H9 (cell line): Measurements from ENCODE around the gene TOR4A. TPM values are rescaled to one million over a fixed set of nuclear protein-coding genes. Genes with fewer than 3 reads are reported as not detected.

Experiments
- DNase-seq: peaks from one replicate; pipeline ENCODE4 v3.0.0-alpha.2; 2017
- H2AFZ ChIP-seq: one replicate; pipeline ENCODE4 v1.6.1; 2013; ENCODE audit warnings: mild to moderate bottlenecking, low read length, control low read depth, moderate library complexity
- H2AK5ac ChIP-seq: 2 replicates; pipeline ENCODE4 v1.6.1; 2013; ENCODE audit warnings: low read length, control low read depth, mixed read lengths; ENCODE audit not compliant: insufficient read length
- H2BK120ac ChIP-seq: one replicate; pipeline ENCODE4 v1.6.1; 2013; ENCODE audit warnings: low read depth, mild to moderate bottlenecking, low read length, control low read depth, inconsistent platforms; ENCODE audit not compliant: poor library complexity, severe bottlenecking
- H2BK12ac ChIP-seq: 2 replicates; pipeline ENCODE4 v1.6.1; 2013; ENCODE audit warnings: low read length, control low read depth, mixed read lengths, low read depth; ENCODE audit not compliant: insufficient read length
- H2BK15ac ChIP-seq: 2 replicates; pipeline ENCODE4 v1.6.1; 2013; ENCODE audit warnings: low read depth, low read length, control low read depth
- H2BK20ac ChIP-seq: one replicate; pipeline ENCODE4 v1.6.1; 2013; ENCODE audit warnings: low read depth, mild to moderate bottlenecking, low read length, control low read depth, inconsistent platforms; ENCODE audit not compliant: poor library complexity, severe bottlenecking
- H2BK5ac ChIP-seq: 2 replicates; pipeline ENCODE4 v1.6.1; 2013; ENCODE audit warnings: low read length, control low read depth, mixed read lengths; ENCODE audit not compliant: insufficient read length
- H3K14ac ChIP-seq: 2 replicates; pipeline ENCODE4 v1.6.1; 2013; ENCODE audit warnings: low read length, control low read depth; ENCODE audit not compliant: insufficient read depth
- H3K18ac ChIP-seq: 2 replicates; pipeline ENCODE4 v1.6.1; 2013; ENCODE audit warnings: low read depth, mild to moderate bottlenecking, mixed read lengths, low read length, control low read depth; ENCODE audit not compliant: insufficient read length
- H3K23ac ChIP-seq: 2 replicates; pipeline ENCODE4 v1.6.1; 2013; ENCODE audit warnings: low read length, control low read depth, mixed read lengths, low read depth; ENCODE audit not compliant: insufficient read length
- H3K23me2 ChIP-seq: 2 replicates; pipeline ENCODE4 v1.6.1; 2013; ENCODE audit warnings: low read depth, mild to moderate bottlenecking, mixed read lengths, low read length, control low read depth; ENCODE audit not compliant: insufficient read length, poor library complexity, severe bottlenecking
- H3K27ac ChIP-seq: 2 replicates; pipeline ENCODE4 v1.5.1; 2013; ENCODE audit warnings: low read length, control low read depth, mixed read lengths, low read depth; ENCODE audit not compliant: insufficient read length
- H3K27me3 ChIP-seq: 2 replicates; pipeline ENCODE4 v1.6.1; 2013; ENCODE audit warnings: low read length, control low read depth, inconsistent platforms; ENCODE audit not compliant: insufficient read depth
- H3K4ac ChIP-seq: 2 replicates; pipeline ENCODE4 v1.6.1; 2013; ENCODE audit warnings: low read depth, mild to moderate bottlenecking, control low read depth, inconsistent platforms, low read length, moderate library complexity
- H3K4me1 ChIP-seq: 2 replicates; pipeline ENCODE4 v1.6.1; 2013; ENCODE audit warnings: low read length, control low read depth, inconsistent platforms; ENCODE audit not compliant: insufficient read depth
- H3K4me2 ChIP-seq: 2 replicates; pipeline ENCODE4 v1.6.1; 2013; ENCODE audit warnings: low read length, control low read depth, mixed read lengths; ENCODE audit not compliant: insufficient read length, insufficient read depth
- H3K56ac ChIP-seq: 2 replicates; pipeline ENCODE4 v1.6.1; 2013; ENCODE audit warnings: low read depth, mild to moderate bottlenecking, mixed read lengths, low read length, control low read depth; ENCODE audit not compliant: insufficient read length
- H3K79me1 ChIP-seq: 2 replicates; pipeline ENCODE4 v1.6.1; 2013; ENCODE audit warnings: low read depth, mild to moderate bottlenecking, moderate library complexity, low read length, control low read depth, inconsistent platforms; ENCODE audit not compliant: insufficient read depth, poor library complexity, severe bottlenecking
- H3K79me2 ChIP-seq: 2 replicates; pipeline ENCODE4 v1.6.1; 2013; ENCODE audit warnings: low read length, control low read depth, inconsistent platforms; ENCODE audit not compliant: insufficient read depth
- H3K9ac ChIP-seq: 2 replicates; pipeline ENCODE4 v1.6.1; 2013; ENCODE audit warnings: low read length, control low read depth, mixed read lengths; ENCODE audit not compliant: insufficient read length; ENCODE audit errors: extremely low read depth
- H3K9me3 ChIP-seq: one replicate; pipeline ENCODE4 v1.6.1; 2013; ENCODE audit warnings: low read depth, low read length, inconsistent platforms; ENCODE audit not compliant: control insufficient read depth
- H3T11ph ChIP-seq: one replicate; pipeline ENCODE4 v1.6.1; 2013; ENCODE audit warnings: mild to moderate bottlenecking, low read length, control low read depth, inconsistent platforms
- H4K20me1 ChIP-seq: one replicate; pipeline ENCODE4 v1.6.1; 2013; ENCODE audit not compliant: control insufficient read depth, insufficient read length, insufficient read depth
- H4K5ac ChIP-seq: 2 replicates; pipeline ENCODE4 v1.6.1; 2013; ENCODE audit warnings: low read depth, mild to moderate bottlenecking, mixed read lengths, low read length, control low read depth; ENCODE audit not compliant: insufficient read length
- H4K8ac ChIP-seq: replicated peaks from 2 replicates; pipeline ENCODE4 v1.6.1; 2013; ENCODE audit warnings: low read length, control low read depth, mixed read lengths, low read depth; ENCODE audit not compliant: insufficient read length
- H4K91ac ChIP-seq: 2 replicates; pipeline ENCODE4 v1.6.1; 2013; ENCODE audit warnings: low read depth, mild to moderate bottlenecking, moderate library complexity, mixed read lengths, low read length, control low read depth; ENCODE audit not compliant: insufficient read length
- H3K27ac Mint-ChIP-seq, 3 experiments: 2 replicates in 2 of 3; 3 replicates in 1 of 3; pipeline ENCODE4 v1.8.0; 2020 to 2021; ENCODE audit warnings: mixed read lengths in 3 of 3, mild to moderate bottlenecking in 1 of 3, moderate library complexity in 1 of 3
- H3K27me3 Mint-ChIP-seq: 2 replicates; pipeline ENCODE4 v1.8.0; 2021; ENCODE audit warnings: low read depth, mild to moderate bottlenecking, moderate library complexity, mixed read lengths
- H3K36me3 Mint-ChIP-seq, 3 experiments: 2 replicates in 2 of 3; 3 replicates in 1 of 3; pipeline ENCODE4 v1.8.0; 2020 to 2021; ENCODE audit warnings: low read depth in 3 of 3, mixed read lengths in 3 of 3; ENCODE audit not compliant: insufficient read depth in 1 of 3
- H3K4me1 Mint-ChIP-seq, 2 experiments: 2 replicates each; pipeline ENCODE4 v1.8.0; 2020; ENCODE audit warnings: mixed read lengths in 2 of 2
- H3K4me3 Mint-ChIP-seq, 2 experiments: 2 replicates in 1 of 2; 3 replicates in 1 of 2; pipeline ENCODE4 v1.8.0; 2020 to 2021; ENCODE audit warnings: mild to moderate bottlenecking in 2 of 2, mixed read lengths in 2 of 2, moderate library complexity in 1 of 2
- H3K9me3 Mint-ChIP-seq, 2 experiments: 2 replicates in 1 of 2; 3 replicates in 1 of 2; pipeline ENCODE4 v1.8.0; 2020; ENCODE audit warnings: mild to moderate bottlenecking in 2 of 2, mixed read lengths in 2 of 2, moderate library complexity in 1 of 2
- CTCF ChIP-seq: fragments of 200-600 bp; sonication (generic); conservative IDR thresholded peaks from 3 replicates; pipeline ENCODE4 v1.8.0; 2021; ENCODE audit warnings: antibody characterized with exemption, mild to moderate bottlenecking
- WGBS: extraction: QIAGEN DNeasy Blood & Tissue Kit; methylation state at CpG from one replicate; pipeline ENCODE4 v1.1.7; 2013; ENCODE audit warnings: missing lambda C conversion rate, low lambda C conversion rate, mixed read lengths; ENCODE audit not compliant: insufficient read length; ENCODE audit errors: extremely low coverage; 5-methylcytosine and 5-hydroxymethylcytosine counted together
- total RNA-seq: library from RNA; stranded (reverse); gene quantifications from 2 replicates; pipeline ENCODE4 v1.2.1, GENCODE V29; 2021

The TOR4A gene
- total RNA-seq, 1 experiment from 2014 or later, result 6.2 TPM

- Histone ChIP-seq H3K18ac (no peak overlapping the region), H3K4ac (no peak overlapping the region), H3K79me2 (no peaks in the 10 kb centered on the region), H3K56ac (no peak overlapping the region), H3K27ac (no peak overlapping the region), H3T11ph (no peak overlapping the region), H2BK12ac (no peak overlapping the region), H3K9me3 (no peaks in the 10 kb centered on the region), H4K91ac (no peak overlapping the region), H2BK15ac (no peak overlapping the region), H2BK120ac (no peak overlapping the region), H4K8ac (no peak overlapping the region), H2BK20ac (no peak overlapping the region), H4K5ac (no peak overlapping the region), H3K4me2 (no peak overlapping the region), H2AFZ (no peak overlapping the region), H2BK5ac (no peak overlapping the region), H3K4me1 (no peaks in the 10 kb centered on the region; the same call in 1 of the 2 replicates), H3K14ac (no peak overlapping the region; the same call in 1 of the 2 replicates), H3K23ac (no peak overlapping the region), H4K20me1 (peaks cover 3% of the 10 kb centered on the region), H3K79me1 (no peaks in the 10 kb centered on the region), H3K23me2 (no peaks in the 10 kb centered on the region), H3K27me3 (no peaks in the 10 kb centered on the region), H3K9ac (no peak overlapping the region), H2AK5ac (no peak overlapping the region)
- Mint-ChIP-seq H3K36me3 (peaks cover 5 to 12% (median 9%) of the 10 kb centered on the region in 3 experiments; a peak in 6 of 7 replicates), H3K27me3 (peaks cover 40% of the 10 kb centered on the region), H3K9me3 (no peaks in the 10 kb centered on the region; a peak in 1 of 5 replicates), H3K4me3 (no peak overlapping the region), H3K27ac (no peak overlapping the region), H3K4me1 (peaks cover 12 to 20% of the 10 kb centered on the region in 2 experiments)
- no peak for TF ChIP-seq CTCF
- no peak for DNase-seq
- WGBS, result no CpG with 5 or more reads among the region's 6 CpGs
Measured at GRCh38 chr9:137247916-137248175, 29.7 kb upstream of the TOR4A start.
